ENCODE results near the gene CREB3L1.

DNA sequence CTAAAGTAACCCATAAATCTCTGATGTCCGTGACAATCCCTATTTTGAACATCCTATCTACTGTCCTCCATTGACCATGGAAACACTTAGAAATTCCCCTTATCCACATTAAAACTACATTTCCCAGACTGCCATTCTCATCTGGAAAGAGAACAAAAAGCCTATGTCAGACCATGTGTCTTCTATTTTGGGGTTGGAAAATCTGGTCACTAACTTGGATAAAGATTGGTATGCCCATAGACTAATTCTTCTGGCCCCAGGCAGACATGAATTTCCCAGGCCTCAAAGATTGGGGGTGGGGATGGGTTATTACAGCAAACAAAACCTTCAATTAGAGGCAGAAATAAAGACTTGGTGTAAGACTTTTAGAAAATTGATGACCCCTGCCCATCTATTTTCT lies 30.9 kb upstream of the CREB3L1 start:
- TF ChIP-seq, protein P1, sequence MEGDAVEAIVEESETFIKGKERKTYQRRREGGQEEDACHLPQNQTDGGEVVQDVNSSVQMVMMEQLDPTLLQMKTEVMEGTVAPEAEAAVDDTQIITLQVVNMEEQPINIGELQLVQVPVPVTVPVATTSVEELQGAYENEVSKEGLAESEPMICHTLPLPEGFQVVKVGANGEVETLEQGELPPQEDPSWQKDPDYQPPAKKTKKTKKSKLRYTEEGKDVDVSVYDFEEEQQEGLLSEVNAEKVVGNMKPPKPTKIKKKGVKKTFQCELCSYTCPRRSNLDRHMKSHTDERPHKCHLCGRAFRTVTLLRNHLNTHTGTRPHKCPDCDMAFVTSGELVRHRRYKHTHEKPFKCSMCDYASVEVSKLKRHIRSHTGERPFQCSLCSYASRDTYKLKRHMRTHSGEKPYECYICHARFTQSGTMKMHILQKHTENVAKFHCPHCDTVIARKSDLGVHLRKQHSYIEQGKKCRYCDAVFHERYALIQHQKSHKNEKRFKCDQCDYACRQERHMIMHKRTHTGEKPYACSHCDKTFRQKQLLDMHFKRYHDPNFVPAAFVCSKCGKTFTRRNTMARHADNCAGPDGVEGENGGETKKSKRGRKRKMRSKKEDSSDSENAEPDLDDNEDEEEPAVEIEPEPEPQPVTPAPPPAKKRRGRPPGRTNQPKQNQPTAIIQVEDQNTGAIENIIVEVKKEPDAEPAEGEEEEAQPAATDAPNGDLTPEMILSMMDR (IDR thresholded peaks at IDR 0.05), result no peak
- TF ChIP-seq POLR2A (IDR thresholded peaks at IDR 0.05; ENCODE audit: low read depth) (no peak), POLR2AphosphoS5 (IDR thresholded peaks at IDR 0.05) (no peak)

Data from esophagus muscularis mucosa (tissue), 3 donors.